Measurements from ENCODE around the gene METAP2.
A peak's percentile ranks its signal among the peaks of the same experiment; 100 is the strongest.
"Not testable (repeated sequence)": the region's sequence is repeated elsewhere in the genome, so short reads cannot be mapped to it uniquely, and the experiment has no call there.

The METAP2 gene

DNA sequence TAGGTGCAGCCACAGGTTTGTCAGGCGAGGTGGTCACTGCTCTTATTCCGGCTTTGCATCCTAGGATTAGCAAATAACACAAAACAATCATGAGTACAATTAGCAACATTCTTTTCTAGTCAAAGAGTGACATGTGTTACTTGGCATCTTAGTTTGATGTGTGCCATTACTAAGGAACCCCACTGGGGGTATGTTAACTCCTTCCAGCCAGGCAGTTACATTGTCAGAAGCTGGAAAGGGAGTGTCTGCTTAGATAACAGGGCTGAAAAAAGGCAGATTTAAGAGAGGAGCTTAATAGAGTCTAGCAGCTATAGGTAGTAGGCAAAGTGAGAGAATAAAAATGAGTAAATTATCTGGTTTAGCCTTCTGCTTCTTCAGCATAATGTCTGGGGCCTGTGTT lies 30.5 kb upstream of the METAP2 start:
- Histone ChIP-seq H3K4me3 (no peak overlapping the region), H4K20me1 (no peaks in the 10 kb centered on the region), H3K4me2 (no peak overlapping the region), H3K9ac (no peak overlapping the region), H3K27ac (no peak overlapping the region), H3K36me3 (no peaks in the 10 kb centered on the region), H3K27me3 (peaks cover 0 to 4% (median 0%) of the 10 kb centered on the region in 11 experiments; a peak in 1 of 22 replicates), H3K9me3 (replicated peaks in 1 of 11) (peaks cover 9 to 36% (median 19%) of the 10 kb centered on the region in 11 experiments; a peak in 21 of 22 replicates), H3K4me1 (peaks cover 0 to 8% (median 0%) of the 10 kb centered on the region in 10 experiments; a peak in 6 of 20 replicates)
- no peak for TF ChIP-seq Cebpa-rat (IDR thresholded peaks at IDR 0.05)

DNA sequence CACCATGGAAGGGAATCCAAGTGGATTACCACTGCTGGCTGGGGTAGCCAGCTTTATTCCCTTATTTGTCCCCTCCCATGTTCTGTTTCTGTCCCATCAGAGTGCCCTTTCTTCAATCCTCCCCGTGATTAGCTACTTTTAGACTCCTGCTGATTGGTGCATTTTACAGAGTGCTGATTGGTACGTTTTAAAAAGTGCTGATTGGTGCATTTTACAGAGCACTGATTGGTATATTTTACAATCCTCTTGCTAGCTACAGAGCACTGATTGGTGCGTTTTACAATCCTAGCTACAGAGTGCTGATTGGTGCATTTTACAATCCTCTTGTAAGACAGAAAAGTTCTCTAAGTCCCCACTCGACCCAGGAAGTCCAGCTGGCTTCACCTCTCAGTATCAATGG lies 28.9 kb upstream of the METAP2 start:
- H3K4me1 ChIP-seq, H3K27ac ChIP-seq, H3K27me3 ChIP-seq, H3K4me2 ChIP-seq, H3K36me3 ChIP-seq, H3K9ac ChIP-seq, H4K20me1 ChIP-seq, H3K4me3 ChIP-seq: not testable (repeated sequence)
- peaks cover 11 to 44% (median 23%) of the 10 kb centered on the region in 11 experiments; a peak in 21 of 22 replicates for H3K9me3 ChIP-seq (replicated peaks in 1 of 11)

DNA sequence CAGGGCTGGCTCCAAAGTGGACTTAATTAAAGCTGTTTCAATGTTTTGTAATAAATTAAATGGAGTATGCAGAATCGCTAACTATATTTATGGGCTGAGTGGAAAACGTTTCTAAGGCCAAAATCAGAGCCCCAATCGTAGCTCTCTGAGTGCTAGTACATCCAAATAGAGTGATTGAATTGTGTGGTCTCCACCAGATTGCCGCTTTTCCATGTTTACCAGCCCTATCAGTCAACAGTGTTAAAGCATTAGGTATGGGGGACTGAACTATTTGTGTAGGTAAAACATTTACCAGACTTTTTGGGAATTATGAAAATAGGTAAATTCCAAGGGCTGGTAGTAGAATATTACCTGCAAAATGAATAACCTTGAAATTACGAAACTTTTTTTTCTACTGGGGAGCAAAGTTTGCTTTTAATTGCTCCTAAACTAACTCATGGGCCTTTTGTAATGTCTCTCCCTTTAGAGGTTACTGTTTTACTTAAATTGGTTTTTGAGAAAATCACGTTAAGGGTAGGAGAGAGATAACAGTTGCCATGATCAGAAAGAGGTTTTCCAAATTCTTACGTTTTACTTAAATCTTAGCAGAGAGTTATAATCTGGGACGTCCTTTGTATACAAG lies 28.0 kb upstream of the METAP2 start:
- Histone ChIP-seq H3K4me2 (no peak overlapping the region), H4K20me1 (no peaks in the 10 kb centered on the region), H3K9me3 (replicated peaks in 1 of 11) (peaks cover 11 to 45% (median 23%) of the 10 kb centered on the region in 11 experiments; a peak in 21 of 22 replicates), H3K9ac (no peak overlapping the region), H3K4me1 (no peaks in the 10 kb centered on the region), H3K27me3 (peaks cover 0 to 4% (median 0%) of the 10 kb centered on the region in 11 experiments; a peak in 1 of 22 replicates), H3K4me3 (no peak overlapping the region), H3K27ac (no peak overlapping the region), H3K36me3 (no peaks in the 10 kb centered on the region)
- TF ChIP-seq Cebpa-rat (IDR thresholded peaks at IDR 0.05): no peak

DNA sequence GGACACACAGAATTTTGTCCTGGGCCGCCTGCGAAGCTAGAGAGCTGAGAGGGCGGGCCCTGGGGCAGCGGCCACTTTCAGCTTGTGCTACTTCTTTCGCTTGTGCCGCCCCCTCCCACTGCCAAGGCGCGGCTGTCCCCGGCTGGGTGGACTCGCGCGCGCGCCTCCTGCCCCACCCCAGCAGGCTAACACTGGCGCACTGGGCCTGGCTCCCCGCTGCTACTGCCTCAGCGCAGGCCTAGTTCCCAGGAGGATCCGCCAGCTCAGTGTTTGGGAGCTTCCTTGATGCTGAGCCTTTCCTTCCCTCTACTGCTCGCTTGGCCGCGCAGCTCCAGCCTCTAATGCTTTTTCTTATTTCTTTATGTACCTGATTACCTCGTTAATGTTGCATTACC lies 27.4 kb upstream of the METAP2 start:
- Histone ChIP-seq H3K9me3 (replicated peaks in 1 of 11) (peaks cover 11 to 50% (median 23%) of the 10 kb centered on the region in 11 experiments; a peak in 21 of 22 replicates), H3K9ac (no peak overlapping the region), H3K4me2 (no peak overlapping the region), H3K27ac (no peak overlapping the region), H3K4me3 (no peak overlapping the region), H4K20me1 (no peaks in the 10 kb centered on the region), H3K27me3 (peaks cover 0 to 4% (median 0%) of the 10 kb centered on the region in 11 experiments; a peak in 1 of 22 replicates), H3K4me1 (peaks cover 0 to 3% (median 0%) of the 10 kb centered on the region in 10 experiments; a peak in 1 of 20 replicates), H3K36me3 (no peaks in the 10 kb centered on the region)
- TF ChIP-seq Cebpa-rat (IDR thresholded peaks at IDR 0.05): no peak

DNA sequence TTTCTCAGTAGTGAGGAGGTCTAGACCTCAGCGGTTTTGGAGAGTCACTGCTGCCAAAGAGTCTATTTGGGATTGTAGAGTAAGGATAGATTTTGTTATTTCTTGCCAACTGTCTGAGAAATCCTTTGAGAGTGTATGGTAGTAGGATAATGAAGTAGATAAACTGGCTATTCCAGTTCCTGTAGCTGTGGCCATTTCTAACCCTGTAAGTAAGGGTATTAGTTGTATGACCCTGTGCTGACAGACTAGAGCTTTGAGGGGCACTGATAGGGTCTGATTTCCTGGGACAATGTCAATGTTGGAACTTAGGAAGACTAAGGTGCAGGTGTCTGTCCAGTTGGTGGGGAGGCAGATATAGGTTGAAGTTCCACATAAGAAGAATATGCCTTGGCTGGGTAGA lies 24.3 kb upstream of the METAP2 start:
- not testable (repeated sequence) for H3K4me2 ChIP-seq, H3K4me3 ChIP-seq, H3K36me3 ChIP-seq, H3K27me3 ChIP-seq, H3K9ac ChIP-seq, H3K27ac ChIP-seq, H4K20me1 ChIP-seq
- peaks cover 0 to 23% (median 0%) of the 10 kb centered on the region in 10 experiments; a peak in 4 of 20 replicates for H3K4me1 ChIP-seq
- peaks cover 11 to 51% (median 23%) of the 10 kb centered on the region in 11 experiments; a peak in 21 of 22 replicates for H3K9me3 ChIP-seq (replicated peaks in 1 of 11)

DNA sequence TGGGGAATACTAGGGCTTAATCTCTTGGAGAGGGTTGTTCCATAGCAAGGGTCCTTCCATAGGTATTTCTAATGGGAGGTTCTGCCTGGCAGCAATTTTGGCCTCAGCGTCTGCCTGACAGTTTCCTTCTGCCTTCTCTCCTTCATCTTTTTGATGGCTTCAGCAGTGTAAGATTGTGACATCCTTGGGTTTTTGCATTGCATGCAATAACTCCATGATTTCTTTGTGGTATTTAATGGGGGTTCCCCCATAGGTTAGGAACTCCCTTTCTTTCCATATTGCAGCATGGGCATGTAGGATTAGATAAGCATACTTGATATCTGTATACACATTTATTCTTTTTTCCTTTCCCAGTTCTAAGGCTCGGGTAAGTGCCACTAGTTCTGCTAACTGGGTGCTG lies 21.5 kb upstream of the METAP2 start:
- Histone ChIP-seq H3K4me1 (peaks cover 0 to 23% (median 0%) of the 10 kb centered on the region in 10 experiments; a peak in 4 of 20 replicates), H3K4me2 (peak overlapping the region in 3 of 11 experiments; percentile 14 to 24 (median 24); a peak in 4 of 22 replicates), H3K9me3 (replicated peaks in 1 of 11) (peaks cover 21 to 43% (median 27%) of the 10 kb centered on the region in 11 experiments)
- not testable (repeated sequence) for H4K20me1 ChIP-seq, H3K27me3 ChIP-seq, H3K4me3 ChIP-seq, H3K27ac ChIP-seq, H3K9ac ChIP-seq, H3K36me3 ChIP-seq

DNA sequence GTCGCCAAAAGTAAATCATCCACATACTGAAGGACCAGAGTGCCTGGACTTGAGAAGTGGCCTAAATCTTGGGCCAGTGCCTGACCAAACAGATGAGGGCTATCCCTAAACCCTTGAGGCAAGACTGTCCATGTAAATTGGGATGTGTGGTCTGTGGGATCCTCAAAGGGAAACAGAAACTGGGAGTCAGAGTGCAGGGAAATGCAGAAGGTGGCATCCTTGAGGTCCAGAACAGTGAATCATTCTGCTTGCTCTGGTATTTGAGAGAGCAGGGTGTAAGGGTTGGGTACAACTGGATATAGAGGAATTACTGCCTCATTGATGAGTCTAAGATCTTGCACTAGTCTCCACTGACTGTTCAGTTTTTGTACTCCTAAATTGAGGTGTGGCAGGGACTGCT lies 20.1 kb upstream of the METAP2 start:
- not testable (repeated sequence) for H4K20me1 ChIP-seq, H3K27me3 ChIP-seq, H3K27ac ChIP-seq, H3K36me3 ChIP-seq, H3K4me2 ChIP-seq, H3K9ac ChIP-seq, H3K4me3 ChIP-seq
- H3K9me3 ChIP-seq (replicated peaks in 1 of 11): peaks cover 30 to 44% (median 31%) of the 10 kb centered on the region in 11 experiments
- H3K4me1 ChIP-seq: peaks cover 0 to 23% (median 0%) of the 10 kb centered on the region in 10 experiments; a peak in 4 of 20 replicates

DNA sequence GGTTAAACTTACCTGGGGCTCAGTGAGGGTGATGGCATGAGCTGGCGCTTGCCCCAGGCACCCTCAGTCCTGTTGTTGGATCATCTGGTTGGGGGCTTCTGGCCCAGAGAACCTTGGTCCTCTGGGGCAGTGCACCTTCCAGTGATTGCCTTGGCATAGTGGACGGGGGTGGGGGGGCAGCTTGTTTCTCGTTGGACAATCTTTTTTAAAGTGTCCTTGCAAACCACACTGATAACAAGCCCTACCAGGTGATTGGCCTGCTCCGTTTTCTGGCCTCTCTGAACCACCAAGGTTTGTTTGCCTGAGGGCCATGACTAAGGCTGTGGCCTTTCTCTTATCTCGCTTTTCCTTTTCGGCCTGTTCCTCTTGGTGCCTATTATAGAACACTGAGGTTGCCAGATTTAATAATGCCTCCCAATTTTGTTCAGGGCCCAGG lies 19.2 kb upstream of the METAP2 start:
- H3K9ac ChIP-seq, H3K27me3 ChIP-seq, H4K20me1 ChIP-seq, H3K27ac ChIP-seq, H3K4me2 ChIP-seq, H3K36me3 ChIP-seq, H3K4me3 ChIP-seq: not testable (repeated sequence)
- Histone ChIP-seq H3K4me1 (peaks cover 0 to 23% (median 0%) of the 10 kb centered on the region in 10 experiments; a peak in 4 of 20 replicates), H3K9me3 (replicated peaks in 1 of 11) (peaks cover 35 to 49% (median 36%) of the 10 kb centered on the region in 11 experiments)

DNA sequence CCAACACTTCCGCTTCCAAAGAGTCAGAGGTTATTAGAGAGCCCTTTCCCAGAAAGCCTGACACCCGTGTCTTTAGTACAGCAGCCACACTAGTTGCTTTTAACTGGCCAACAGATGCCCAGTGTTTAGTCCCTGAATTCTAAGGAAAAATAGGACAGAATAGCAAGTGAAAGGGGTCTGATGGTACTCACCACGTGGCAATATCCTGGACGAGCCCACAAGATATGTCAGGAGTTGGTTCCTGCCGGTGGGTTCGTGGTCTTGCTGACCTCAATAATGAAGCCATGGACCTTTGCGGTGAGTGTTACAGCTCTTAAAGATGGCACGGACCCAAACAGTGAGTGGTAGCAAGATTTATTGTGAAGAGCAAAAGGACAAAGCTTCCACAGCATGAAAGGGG lies 16.3 kb upstream of the METAP2 start:
- H3K27me3 ChIP-seq, H3K36me3 ChIP-seq, H4K20me1 ChIP-seq, H3K4me1 ChIP-seq, H3K27ac ChIP-seq, H3K9ac ChIP-seq, H3K4me2 ChIP-seq, H3K4me3 ChIP-seq: not testable (repeated sequence)
- H3K9me3 ChIP-seq (replicated peaks in 1 of 11): peaks cover 35 to 42% (median 36%) of the 10 kb centered on the region in 11 experiments

DNA sequence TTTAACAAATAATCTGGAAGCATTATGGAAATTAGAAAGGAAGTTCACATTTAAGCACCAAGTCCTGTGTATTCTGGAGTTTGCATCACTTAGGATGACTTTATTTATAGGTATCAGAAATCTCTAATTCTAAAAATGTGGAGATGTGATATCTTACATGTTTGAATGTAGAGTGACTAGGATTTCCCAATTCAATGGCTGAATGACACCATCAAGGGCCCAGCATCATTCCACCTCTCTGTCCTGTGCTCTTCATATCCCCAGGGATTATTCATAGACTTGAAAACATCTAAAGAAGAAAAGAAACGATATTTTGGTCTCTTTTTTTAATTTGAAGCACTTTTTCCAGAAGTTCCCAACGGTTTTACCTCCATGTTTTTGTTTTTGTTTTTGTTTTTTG lies 15.2 kb upstream of the METAP2 start:
- no peak overlapping the region for H3K4me2 ChIP-seq
- no peak overlapping the region for H3K4me3 ChIP-seq
- no peaks in the 10 kb centered on the region for H3K4me1 ChIP-seq
- H4K20me1 ChIP-seq: no peaks in the 10 kb centered on the region
- TF ChIP-seq Cebpa-rat (IDR thresholded peaks at IDR 0.05): no peak
- no peak overlapping the region for H3K27ac ChIP-seq
- H3K27me3 ChIP-seq: no peaks in the 10 kb centered on the region
- no peak overlapping the region for H3K9ac ChIP-seq
- no peaks in the 10 kb centered on the region for H3K36me3 ChIP-seq
- peaks cover 35 to 42% (median 36%) of the 10 kb centered on the region in 11 experiments for H3K9me3 ChIP-seq (replicated peaks in 1 of 11)

Data from BLaER1 treated with 17β-estradiol and CSF1 and Interleukin-3, amounts not matched to agents 10 nM and 100 nM (cell line).